DOHH2 (cell line): ENCODE data around the gene FGGY.

ENCODE experiments used
- EZH2phosphoT487 ChIP-seq: fragments of 200-600 bp; sonication (generic); IDR thresholded peaks from 2 replicates; pipeline ENCODE4 v1.6.1; 2017; ENCODE audit warnings: borderline replicate concordance, mild to moderate bottlenecking, antibody characterized with exemption, low read length, moderate library complexity, mixed read lengths
- TF ChIP-seq, protein P1 (sequence below): fragments of 200-600 bp; sonication (generic); IDR thresholded peaks from one replicate; pipeline ENCODE4 v1.5.1; 2014; ENCODE audit warnings: antibody characterized with exemption, mild to moderate bottlenecking, low read depth, low read length; ENCODE audit not compliant: poor library complexity, severe bottlenecking

DNA sequence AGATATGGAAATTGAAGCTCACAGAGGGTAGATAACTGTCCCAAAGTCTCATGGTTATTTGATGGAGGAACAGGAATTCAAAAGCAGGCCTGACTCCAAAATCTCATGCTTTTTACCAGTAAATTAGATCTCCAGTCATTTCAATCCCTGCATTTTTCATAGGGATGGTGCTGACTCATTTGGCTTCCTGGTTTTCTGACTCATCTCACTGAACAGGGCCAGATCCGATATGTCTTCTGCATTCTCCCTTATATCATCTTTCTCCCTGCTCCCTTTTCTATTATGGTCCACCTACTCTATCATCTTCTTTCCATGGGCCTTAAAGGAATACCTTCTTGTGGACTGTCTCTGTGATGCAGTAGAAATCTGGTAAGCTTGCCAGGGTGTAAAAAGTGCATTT, 187.2 kb downstream of the FGGY start:
- TF ChIP-seq, protein P1, sequence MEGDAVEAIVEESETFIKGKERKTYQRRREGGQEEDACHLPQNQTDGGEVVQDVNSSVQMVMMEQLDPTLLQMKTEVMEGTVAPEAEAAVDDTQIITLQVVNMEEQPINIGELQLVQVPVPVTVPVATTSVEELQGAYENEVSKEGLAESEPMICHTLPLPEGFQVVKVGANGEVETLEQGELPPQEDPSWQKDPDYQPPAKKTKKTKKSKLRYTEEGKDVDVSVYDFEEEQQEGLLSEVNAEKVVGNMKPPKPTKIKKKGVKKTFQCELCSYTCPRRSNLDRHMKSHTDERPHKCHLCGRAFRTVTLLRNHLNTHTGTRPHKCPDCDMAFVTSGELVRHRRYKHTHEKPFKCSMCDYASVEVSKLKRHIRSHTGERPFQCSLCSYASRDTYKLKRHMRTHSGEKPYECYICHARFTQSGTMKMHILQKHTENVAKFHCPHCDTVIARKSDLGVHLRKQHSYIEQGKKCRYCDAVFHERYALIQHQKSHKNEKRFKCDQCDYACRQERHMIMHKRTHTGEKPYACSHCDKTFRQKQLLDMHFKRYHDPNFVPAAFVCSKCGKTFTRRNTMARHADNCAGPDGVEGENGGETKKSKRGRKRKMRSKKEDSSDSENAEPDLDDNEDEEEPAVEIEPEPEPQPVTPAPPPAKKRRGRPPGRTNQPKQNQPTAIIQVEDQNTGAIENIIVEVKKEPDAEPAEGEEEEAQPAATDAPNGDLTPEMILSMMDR = no peak
- no peak for TF ChIP-seq EZH2phosphoT487
